ENCODE measurements around the gene ZNF740.

The ZNF740 gene

GRCh38 chr12:53191096-53191884 is 10.8 kb downstream of the ZNF740 start:
- no peak overlapping the region for H3K27ac ChIP-seq
- TF ChIP-seq ZFX (IDR thresholded peaks at IDR 0.05; ENCODE audit: borderline replicate concordance), result no peak
- no peak for TF ChIP-seq CTCF (IDR thresholded peaks at IDR 0.05)

GRCh38 chr12:53191885-53192530 is 11.5 kb downstream of the ZNF740 start:
- TF ChIP-seq ZFX (IDR thresholded peaks at IDR 0.05; ENCODE audit: borderline replicate concordance) (no peak), CTCF (IDR thresholded peaks at IDR 0.05) (no peak)
- no peak overlapping the region for H3K27ac ChIP-seq

- TF ChIP-seq CTCF (IDR thresholded peaks at IDR 0.05), result no peak
- no peak overlapping the region for H3K27ac ChIP-seq
Observed at GRCh38 chr12:53192531-53193021, 12.1 kb downstream of the ZNF740 start.

GRCh38 chr12:53193040-53193439 is 12.5 kb downstream of the ZNF740 start:
- TF ChIP-seq CTCF (IDR thresholded peaks at IDR 0.05) (no peak), ZFX (IDR thresholded peaks at IDR 0.05; ENCODE audit: borderline replicate concordance) (no peak)
- H3K27ac ChIP-seq, result no peak overlapping the region

- no peak for TF ChIP-seq CTCF (IDR thresholded peaks at IDR 0.05)
- no peak for TF ChIP-seq ZFX (IDR thresholded peaks at IDR 0.05; ENCODE audit: borderline replicate concordance)
- H3K27ac ChIP-seq, result no peak overlapping the region
Observed at GRCh38 chr12:53193985-53194716, 13.6 kb downstream of the ZNF740 start.

- TF ChIP-seq CTCF (IDR thresholded peaks at IDR 0.05), result no peak
- no peak for TF ChIP-seq ZFX (IDR thresholded peaks at IDR 0.05; ENCODE audit: borderline replicate concordance)
- H3K27ac ChIP-seq, result no peak overlapping the region
Observed at GRCh38 chr12:53194973-53195372, 14.5 kb downstream of the ZNF740 start.
